Stimulated activated CD8-positive, alpha-beta memory T cell treated with anti-CD3 and anti-CD28 coated beads, Interleukin-4, amount 100 ng/mL, for 1 hour (primary cell): ENCODE measurements around the gene IBTK.
A peak's percentile ranks its signal among the peaks of the same experiment; 100 is the strongest.
"Not testable (repeated sequence)": the region's sequence is repeated elsewhere in the genome, so short reads cannot be mapped to it uniquely, and the experiment has no call there.

ENCODE experiments used
- DNase-seq, 2 donors: peaks; one replicate each; pipeline ENCODE4 v3.0.0-alpha.2; 2020; ENCODE audit warnings: low read depth in 2 of 2, low spot score in 1 of 2

IBTK gene

GRCh38 chr6:82247505-82248272 is at the start of gene IBTK:
Gene IBTK (minus strand): TSS chr6:82247744. CDS start chr6:82240486, 7,258 bp downstream.
- DNase-seq: peak; percentile 82 to 88

- no peak for DNase-seq
These were observed 36.3 kb upstream of the IBTK start for GRCh38 chr6:82283771-82284410.

GRCh38 chr6:82281550-82281949 is 34.0 kb upstream of the IBTK start:
- not testable (repeated sequence) for DNase-seq

GRCh38 chr6:82277686-82278085 is 30.1 kb upstream of the IBTK start:
- no peak for DNase-seq

GRCh38 chr6:82275686-82276085 is 28.1 kb upstream of the IBTK start:
- DNase-seq: no peak

- DNase-seq: no peak
These were observed 25.8 kb upstream of the IBTK start for GRCh38 chr6:82273295-82273694.

GRCh38 chr6:82270881-82271635 is 23.5 kb upstream of the IBTK start:
- no peak for DNase-seq

GRCh38 chr6:82268301-82268846 is 20.8 kb upstream of the IBTK start:
- no peak for DNase-seq

- DNase-seq: no peak
These were observed 17.3 kb upstream of the IBTK start for GRCh38 chr6:82264824-82265223.

- no peak for DNase-seq
These were observed 16.8 kb upstream of the IBTK start for GRCh38 chr6:82264321-82264720.

- DNase-seq: no peak
These were observed 16.4 kb upstream of the IBTK start for GRCh38 chr6:82263916-82264315.

GRCh38 chr6:82260997-82261732 is 13.6 kb upstream of the IBTK start:
- no peak for DNase-seq

- no peak for DNase-seq
These were observed 11.8 kb upstream of the IBTK start for GRCh38 chr6:82259389-82259788.

- no peak for DNase-seq
These were observed 9.7 kb upstream of the IBTK start for GRCh38 chr6:82257088-82257774.

GRCh38 chr6:82254722-82255121 is 7.2 kb upstream of the IBTK start:
- DNase-seq: not testable (repeated sequence)

- DNase-seq: no peak
These were observed 4.4 kb upstream of the IBTK start for GRCh38 chr6:82251942-82252341.

- DNase-seq: no peak
These were observed 2.1 kb upstream of the IBTK start for GRCh38 chr6:82249381-82250253.

- DNase-seq: no peak
These were observed 760 bp upstream of the IBTK start for GRCh38 chr6:82248273-82248735.

GRCh38 chr6:82246802-82247504 is 591 bp downstream of the IBTK start:
- peak in 1 of 2 donors; percentile 2 for DNase-seq
